Measurements from ENCODE around the gene IGF2. TPM values are rescaled to one million over a fixed set of nuclear protein-coding genes. Genes with fewer than 3 reads are reported as not detected.

Gene IGF2
- total RNA-seq, 1 experiment from 2014 or later: 0.35 TPM

DNA sequence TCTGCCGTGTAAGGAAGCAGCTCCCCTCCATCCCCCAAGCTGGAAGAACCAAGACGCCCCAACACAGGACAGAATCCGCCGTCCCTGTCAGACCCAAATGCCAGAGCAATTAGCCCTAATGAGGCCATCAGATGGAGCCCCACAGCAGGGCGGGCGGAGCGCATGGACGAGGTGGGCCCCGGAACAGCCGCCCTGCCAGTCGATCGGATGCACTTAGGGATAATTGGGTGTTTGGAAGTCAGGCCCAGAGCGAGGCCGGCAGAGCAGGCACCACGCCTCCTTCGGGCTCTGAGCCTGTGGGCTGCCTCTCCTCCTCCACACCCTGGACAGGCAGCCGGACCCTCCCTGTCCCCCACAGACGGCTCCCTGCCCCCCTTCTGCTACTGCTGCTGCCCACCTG is 37.9 kb upstream of the IGF2 start:
- TF ChIP-seq, protein P1, sequence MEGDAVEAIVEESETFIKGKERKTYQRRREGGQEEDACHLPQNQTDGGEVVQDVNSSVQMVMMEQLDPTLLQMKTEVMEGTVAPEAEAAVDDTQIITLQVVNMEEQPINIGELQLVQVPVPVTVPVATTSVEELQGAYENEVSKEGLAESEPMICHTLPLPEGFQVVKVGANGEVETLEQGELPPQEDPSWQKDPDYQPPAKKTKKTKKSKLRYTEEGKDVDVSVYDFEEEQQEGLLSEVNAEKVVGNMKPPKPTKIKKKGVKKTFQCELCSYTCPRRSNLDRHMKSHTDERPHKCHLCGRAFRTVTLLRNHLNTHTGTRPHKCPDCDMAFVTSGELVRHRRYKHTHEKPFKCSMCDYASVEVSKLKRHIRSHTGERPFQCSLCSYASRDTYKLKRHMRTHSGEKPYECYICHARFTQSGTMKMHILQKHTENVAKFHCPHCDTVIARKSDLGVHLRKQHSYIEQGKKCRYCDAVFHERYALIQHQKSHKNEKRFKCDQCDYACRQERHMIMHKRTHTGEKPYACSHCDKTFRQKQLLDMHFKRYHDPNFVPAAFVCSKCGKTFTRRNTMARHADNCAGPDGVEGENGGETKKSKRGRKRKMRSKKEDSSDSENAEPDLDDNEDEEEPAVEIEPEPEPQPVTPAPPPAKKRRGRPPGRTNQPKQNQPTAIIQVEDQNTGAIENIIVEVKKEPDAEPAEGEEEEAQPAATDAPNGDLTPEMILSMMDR (IDR thresholded peaks at IDR 0.05; ENCODE audit: unreplicated experiment): no peak
- CTCF ChIA-PET: interaction anchor here (0.7 to 1.1 kb wide), 2 partner anchors 308 to 525 kb away, joined by 4 read pairs; no protein-coding TSS in a partner anchor
- DNase-seq (ENCODE audit: unreplicated experiment): no peak
- Mint-ChIP-seq H3K4me3 (ENCODE audit: unreplicated experiment) (no peak overlapping the region), H3K27me3 (ENCODE audit: insufficient read depth, unreplicated experiment) (no peaks in the 10 kb centered on the region), H3K36me3 (ENCODE audit: insufficient read depth, unreplicated experiment) (no peaks in the 10 kb centered on the region), H3K9me3 (ENCODE audit: unreplicated experiment) (no peaks in the 10 kb centered on the region), H3K4me1 (ENCODE audit: insufficient read depth, unreplicated experiment) (peaks cover 40% of the 10 kb centered on the region), H3K27ac (ENCODE audit: low read depth, unreplicated experiment) (no peak overlapping the region)
- POLR2A ChIA-PET: no interaction called here
- BruUV-seq (replicated peaks): no TSS peak
- intact Hi-C loops (cut with micrococcal nuclease): loop anchor here (5.0 kb wide), 1 partner anchor 725 kb away; a partner anchor contains a TSS

DNA sequence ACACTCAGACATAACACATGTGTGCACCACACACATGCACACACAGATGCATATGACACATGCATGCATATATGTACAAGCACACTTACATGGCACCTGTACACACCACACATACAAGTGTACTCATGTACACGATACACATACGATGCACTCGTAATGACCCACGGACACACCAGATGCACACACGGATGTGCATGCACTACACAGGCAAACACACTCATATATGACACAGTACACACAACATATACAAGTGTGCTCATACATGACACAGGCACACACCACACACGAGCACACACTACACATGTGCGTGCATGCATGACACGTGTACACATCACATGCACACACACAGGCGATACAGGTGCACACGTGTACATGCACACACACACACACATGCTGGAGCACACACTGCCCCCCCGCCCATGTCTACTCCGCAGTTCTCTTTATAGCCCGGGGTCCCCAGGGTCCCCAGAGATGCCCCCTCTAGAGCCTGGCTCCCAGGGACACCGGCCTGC is 37.3 kb upstream of the IGF2 start:
- ChIA-PET CTCF (interaction anchor here (0.7 kb wide), 1 partner anchor 309 kb away, joined by 4 read pairs; no protein-coding TSS in a partner anchor), POLR2A (no interaction called here)
- no peak overlapping the region for H3K4me3 Mint-ChIP-seq (ENCODE audit: unreplicated experiment)
- H3K27ac Mint-ChIP-seq (ENCODE audit: low read depth, unreplicated experiment): no peak overlapping the region
- no peak for DNase-seq (ENCODE audit: unreplicated experiment)
- peaks cover 40% of the 10 kb centered on the region for H3K4me1 Mint-ChIP-seq (ENCODE audit: insufficient read depth, unreplicated experiment)
- H3K27me3 Mint-ChIP-seq (ENCODE audit: insufficient read depth, unreplicated experiment): no peaks in the 10 kb centered on the region
- intact Hi-C loops (cut with micrococcal nuclease): loop anchor here (5.0 kb wide), 1 partner anchor 726 kb away; a partner anchor contains a TSS
- BruUV-seq (replicated peaks): no TSS peak
- H3K36me3 Mint-ChIP-seq (ENCODE audit: insufficient read depth, unreplicated experiment): no peaks in the 10 kb centered on the region
- no peaks in the 10 kb centered on the region for H3K9me3 Mint-ChIP-seq (ENCODE audit: unreplicated experiment)
- TF ChIP-seq, protein P1 (IDR thresholded peaks at IDR 0.05; ENCODE audit: unreplicated experiment): no peak

DNA sequence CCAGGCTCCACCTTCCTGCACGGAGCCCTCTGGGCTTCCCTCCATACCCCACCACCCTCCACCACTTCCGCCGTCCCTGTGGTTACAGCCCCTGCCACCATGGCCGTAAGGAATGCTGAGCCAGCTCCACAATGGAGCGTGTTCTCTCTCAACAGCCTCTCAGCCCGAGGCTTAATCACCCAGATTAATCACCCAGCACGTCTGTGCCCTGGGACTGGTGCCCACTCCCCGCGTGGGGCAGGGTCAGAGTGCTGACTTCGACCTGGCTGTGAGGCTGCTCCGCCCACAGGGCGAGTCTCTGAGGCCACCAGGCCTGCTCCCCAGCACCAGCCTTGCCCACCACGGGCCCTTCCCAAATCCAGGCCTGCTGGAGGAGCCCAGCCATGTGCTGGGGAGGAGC is 36.5 kb upstream of the IGF2 start:
- Mint-ChIP-seq H3K27me3 (ENCODE audit: insufficient read depth, unreplicated experiment) (no peaks in the 10 kb centered on the region), H3K4me3 (ENCODE audit: unreplicated experiment) (no peak overlapping the region), H3K9me3 (ENCODE audit: unreplicated experiment) (no peaks in the 10 kb centered on the region), H3K4me1 (ENCODE audit: insufficient read depth, unreplicated experiment) (peaks cover 36% of the 10 kb centered on the region), H3K27ac (ENCODE audit: low read depth, unreplicated experiment) (peak overlapping the region; percentile 79), H3K36me3 (ENCODE audit: insufficient read depth, unreplicated experiment) (no peaks in the 10 kb centered on the region)
- TF ChIP-seq, protein P1 (IDR thresholded peaks at IDR 0.05; ENCODE audit: unreplicated experiment): no peak
- ChIA-PET CTCF (interaction anchor here (0.7 to 1.0 kb wide), 2 partner anchors 19 to 124 kb away, joined by 3 to 4 read pairs; no protein-coding TSS in a partner anchor), POLR2A (interaction anchor here (0.8 to 1.0 kb wide), 2 partner anchors 18 to 202 kb away, joined by 4 to 6 read pairs; no protein-coding TSS in a partner anchor)
- no TSS peak for BruUV-seq (replicated peaks)
- peak; percentile 73 for DNase-seq (ENCODE audit: unreplicated experiment)
- intact Hi-C loops (cut with micrococcal nuclease): loop anchor here (5.0 kb wide), 1 partner anchor 727 kb away; a partner anchor contains a TSS

DNA sequence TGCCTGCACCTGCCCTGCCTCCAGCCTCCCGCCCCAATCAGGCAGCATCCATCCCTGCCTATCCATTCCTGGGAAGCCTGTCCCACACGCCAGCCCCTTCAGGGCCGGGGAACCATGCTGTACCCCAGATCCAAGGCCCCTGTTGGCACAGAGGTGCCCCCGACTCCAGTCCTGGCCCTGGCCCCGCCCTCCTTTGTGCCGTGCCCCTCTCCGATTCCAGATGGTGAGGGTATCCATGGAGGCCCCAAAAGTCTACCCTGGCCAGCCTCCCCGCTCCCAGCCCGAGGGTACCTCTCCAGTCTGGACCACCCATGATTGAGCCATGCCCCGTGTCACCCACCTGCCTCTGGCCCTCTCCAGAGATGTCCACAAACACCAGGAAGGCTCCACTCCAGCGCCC is 35.2 kb upstream of the IGF2 start:
- Mint-ChIP-seq H3K4me3 (ENCODE audit: unreplicated experiment) (no peak overlapping the region), H3K36me3 (ENCODE audit: insufficient read depth, unreplicated experiment) (no peaks in the 10 kb centered on the region), H3K27ac (ENCODE audit: low read depth, unreplicated experiment) (no peak overlapping the region)

More for the DNA sequence above, 35.2 kb upstream of the IGF2 start:
- intact Hi-C loops (cut with micrococcal nuclease): no loop called here
- TF ChIP-seq, protein P1 (IDR thresholded peaks at IDR 0.05; ENCODE audit: unreplicated experiment): no peak
- Mint-ChIP-seq H3K9me3 (ENCODE audit: unreplicated experiment) (no peaks in the 10 kb centered on the region), H3K27me3 (ENCODE audit: insufficient read depth, unreplicated experiment) (no peaks in the 10 kb centered on the region), H3K4me1 (ENCODE audit: insufficient read depth, unreplicated experiment) (peaks cover 33% of the 10 kb centered on the region)
- ChIA-PET CTCF (interaction anchor here (0.6 to 1.6 kb wide), 2 partner anchors 20 to 247 kb away, joined by 3 to 11 read pairs; no protein-coding TSS in a partner anchor), POLR2A (no interaction called here)
- no TSS peak for BruUV-seq (replicated peaks)
- no peak for DNase-seq (ENCODE audit: unreplicated experiment)

Data from MCF 10A (cell line).